Progenitor cell of endocrine pancreas (in vitro differentiated cells): ENCODE data around the gene CYFIP1. TPM values are rescaled to one million over a fixed set of nuclear protein-coding genes. Genes with fewer than 3 reads are reported as not detected.

Experiments used
- DNase-seq: peaks from one replicate; pipeline ENCODE4 v3.0.0; 2021; ENCODE audit warnings: low spot score; ENCODE audit not compliant: unreplicated experiment
- H3K27ac Mint-ChIP-seq: 2 replicates; pipeline ENCODE4 v1.8.0; 2021; ENCODE audit warnings: mild to moderate bottlenecking, moderate library complexity, mixed read lengths
- H3K27me3 Mint-ChIP-seq: 2 replicates; pipeline ENCODE4 v1.8.0; 2021; ENCODE audit warnings: mixed read lengths
- H3K36me3 Mint-ChIP-seq: 2 replicates; pipeline ENCODE4 v1.8.0; 2022; ENCODE audit warnings: mixed read lengths; ENCODE audit not compliant: insufficient read depth
- H3K4me1 Mint-ChIP-seq: 2 replicates; pipeline ENCODE4 v1.8.0; 2021; ENCODE audit warnings: low read depth, mixed read lengths
- H3K4me3 Mint-ChIP-seq: 2 replicates; pipeline ENCODE4 v1.8.0; 2021; ENCODE audit warnings: low read depth, mild to moderate bottlenecking, moderate library complexity, mixed read lengths
- H3K9me3 Mint-ChIP-seq: 2 replicates; pipeline ENCODE4 v1.8.0; 2021; ENCODE audit warnings: low read depth, mixed read lengths
- total RNA-seq: library from RNA; stranded (reverse); gene quantifications from 2 replicates; pipeline ENCODE4 v1.2.1, GENCODE V29; 2021
- TF ChIP-seq, protein P1 (sequence below): fragments of 200-600 bp; sonication (generic); IDR thresholded peaks from one replicate; pipeline ENCODE4 v1.5.0; 2021; ENCODE audit warnings: antibody characterized with exemption, mild to moderate bottlenecking; ENCODE audit not compliant: unreplicated experiment

The CYFIP1 gene
- total RNA-seq, 1 donor from 2014 or later = 175 TPM

DNA sequence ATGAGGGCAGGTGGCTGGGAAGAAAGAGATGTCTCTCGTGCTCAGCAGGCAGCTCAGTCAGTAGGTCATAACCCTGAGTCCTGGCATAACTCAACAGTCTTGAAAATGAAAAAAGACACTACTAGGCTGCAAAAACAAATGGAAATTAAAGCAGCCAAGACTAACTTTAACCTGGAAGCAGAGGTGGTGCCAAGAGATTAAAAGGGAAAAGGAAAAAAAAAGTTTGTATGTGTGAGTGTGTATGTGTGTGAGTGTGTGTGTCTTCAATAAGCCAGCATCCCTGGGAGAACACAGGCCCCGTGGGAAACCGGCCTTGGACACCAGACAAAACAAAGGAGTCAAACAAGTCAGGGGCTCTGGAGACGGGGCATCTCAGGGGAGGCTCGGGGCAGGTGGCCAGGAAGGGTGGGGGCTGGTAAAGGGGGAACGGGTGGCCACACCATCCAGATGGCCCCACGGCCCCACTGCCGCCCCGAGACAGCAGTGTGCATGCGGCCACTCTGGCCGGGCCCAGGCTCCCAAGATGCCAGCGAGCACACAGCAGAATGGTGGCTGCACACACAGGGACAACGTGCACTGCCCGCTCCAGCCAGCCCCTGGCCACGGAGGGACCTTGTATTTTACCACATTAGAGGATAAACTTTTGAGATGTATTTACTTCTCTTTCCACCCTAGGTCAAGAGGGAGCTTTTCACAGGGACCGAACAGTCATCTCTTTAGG is 23.8 kb downstream of the CYFIP1 start:
- TF ChIP-seq, protein P1, sequence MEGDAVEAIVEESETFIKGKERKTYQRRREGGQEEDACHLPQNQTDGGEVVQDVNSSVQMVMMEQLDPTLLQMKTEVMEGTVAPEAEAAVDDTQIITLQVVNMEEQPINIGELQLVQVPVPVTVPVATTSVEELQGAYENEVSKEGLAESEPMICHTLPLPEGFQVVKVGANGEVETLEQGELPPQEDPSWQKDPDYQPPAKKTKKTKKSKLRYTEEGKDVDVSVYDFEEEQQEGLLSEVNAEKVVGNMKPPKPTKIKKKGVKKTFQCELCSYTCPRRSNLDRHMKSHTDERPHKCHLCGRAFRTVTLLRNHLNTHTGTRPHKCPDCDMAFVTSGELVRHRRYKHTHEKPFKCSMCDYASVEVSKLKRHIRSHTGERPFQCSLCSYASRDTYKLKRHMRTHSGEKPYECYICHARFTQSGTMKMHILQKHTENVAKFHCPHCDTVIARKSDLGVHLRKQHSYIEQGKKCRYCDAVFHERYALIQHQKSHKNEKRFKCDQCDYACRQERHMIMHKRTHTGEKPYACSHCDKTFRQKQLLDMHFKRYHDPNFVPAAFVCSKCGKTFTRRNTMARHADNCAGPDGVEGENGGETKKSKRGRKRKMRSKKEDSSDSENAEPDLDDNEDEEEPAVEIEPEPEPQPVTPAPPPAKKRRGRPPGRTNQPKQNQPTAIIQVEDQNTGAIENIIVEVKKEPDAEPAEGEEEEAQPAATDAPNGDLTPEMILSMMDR = no peak
- H3K27ac Mint-ChIP-seq = peak overlapping the region; percentile 71
- H3K4me3 Mint-ChIP-seq = no peak overlapping the region
- H3K9me3 Mint-ChIP-seq = no peaks in the 10 kb centered on the region
- no peak for DNase-seq
- no peaks in the 10 kb centered on the region for H3K27me3 Mint-ChIP-seq
- peaks cover 29% of the 10 kb centered on the region for H3K4me1 Mint-ChIP-seq
- H3K36me3 Mint-ChIP-seq = peaks cover 3% of the 10 kb centered on the region

DNA sequence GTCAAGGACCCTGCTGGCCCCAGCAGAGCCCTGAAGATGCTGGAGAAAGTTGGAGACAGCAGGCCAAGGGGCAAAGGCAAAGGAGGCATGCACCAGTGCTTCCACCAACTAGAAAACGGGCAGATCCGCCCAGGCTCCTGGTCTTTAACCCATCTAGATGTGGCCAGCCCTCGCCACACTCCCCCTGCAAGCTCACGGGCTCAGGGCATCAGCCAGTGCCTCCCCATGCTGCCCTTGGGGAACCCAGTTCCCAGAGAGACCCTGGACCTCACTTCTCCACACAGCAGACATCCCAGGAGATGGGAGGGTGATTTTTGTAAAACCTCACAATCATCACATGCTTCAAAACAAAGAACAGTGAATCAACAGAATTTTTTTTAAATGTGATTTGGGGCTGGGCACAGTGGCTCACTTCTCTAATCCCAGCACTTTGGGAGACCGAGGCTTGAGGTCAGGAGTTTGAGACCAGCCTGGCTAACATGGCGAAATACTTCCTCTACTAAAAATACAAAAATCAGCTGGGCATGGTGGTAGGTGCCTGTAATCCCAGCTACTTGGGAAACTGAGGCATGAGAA is 24.5 kb downstream of the CYFIP1 start:
- peak overlapping the region; percentile 71 for H3K27ac Mint-ChIP-seq
- H3K9me3 Mint-ChIP-seq = no peaks in the 10 kb centered on the region
- no peak overlapping the region for H3K4me3 Mint-ChIP-seq
- no peaks in the 10 kb centered on the region for H3K27me3 Mint-ChIP-seq
- peaks cover 3% of the 10 kb centered on the region for H3K36me3 Mint-ChIP-seq
- no peak for DNase-seq
- H3K4me1 Mint-ChIP-seq = peaks cover 27% of the 10 kb centered on the region
- TF ChIP-seq, protein P1 = no peak

DNA sequence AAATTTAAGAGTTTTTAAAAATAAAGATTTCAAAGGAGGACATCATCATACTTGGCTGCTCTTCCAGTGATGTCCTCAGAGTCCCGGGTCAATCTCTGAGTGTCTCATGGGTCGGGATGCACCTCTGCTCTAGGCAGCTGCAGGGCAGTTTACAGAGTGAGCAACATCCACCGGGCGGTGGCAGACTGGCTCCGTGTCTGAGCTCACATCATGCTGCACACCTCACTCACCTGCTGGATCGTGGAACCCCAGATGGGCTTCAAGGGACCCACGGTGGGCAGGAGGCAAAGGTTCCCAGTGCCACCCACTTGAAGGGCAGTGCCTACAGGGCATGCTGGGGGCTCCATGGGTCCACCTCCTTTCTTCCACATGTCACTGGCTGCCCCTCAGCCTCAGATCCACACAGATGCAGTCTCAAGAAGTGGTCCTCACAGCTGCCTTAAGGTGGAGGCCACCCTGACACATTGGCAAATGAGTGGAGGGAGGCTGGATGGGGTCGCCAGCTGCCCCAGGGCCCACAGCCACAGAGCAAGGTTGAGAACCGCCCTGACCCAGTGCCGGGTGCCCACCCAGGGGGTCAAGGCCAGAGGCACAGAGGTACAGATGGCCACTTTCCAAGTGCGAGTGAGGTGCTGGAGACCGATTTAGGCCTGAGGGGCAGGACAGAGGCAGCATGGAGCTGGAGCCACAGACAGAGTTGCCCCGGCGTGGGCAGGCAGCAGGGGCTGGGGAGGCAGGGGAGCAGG is 25.2 kb downstream of the CYFIP1 start:
- no peaks in the 10 kb centered on the region for H3K9me3 Mint-ChIP-seq
- H3K4me1 Mint-ChIP-seq = peaks cover 24% of the 10 kb centered on the region
- H3K27me3 Mint-ChIP-seq = no peaks in the 10 kb centered on the region
- no peak overlapping the region for H3K27ac Mint-ChIP-seq
- no peak overlapping the region for H3K4me3 Mint-ChIP-seq
- H3K36me3 Mint-ChIP-seq = peaks cover 3% of the 10 kb centered on the region
- DNase-seq = no peak
- TF ChIP-seq, protein P1 = no peak

DNA sequence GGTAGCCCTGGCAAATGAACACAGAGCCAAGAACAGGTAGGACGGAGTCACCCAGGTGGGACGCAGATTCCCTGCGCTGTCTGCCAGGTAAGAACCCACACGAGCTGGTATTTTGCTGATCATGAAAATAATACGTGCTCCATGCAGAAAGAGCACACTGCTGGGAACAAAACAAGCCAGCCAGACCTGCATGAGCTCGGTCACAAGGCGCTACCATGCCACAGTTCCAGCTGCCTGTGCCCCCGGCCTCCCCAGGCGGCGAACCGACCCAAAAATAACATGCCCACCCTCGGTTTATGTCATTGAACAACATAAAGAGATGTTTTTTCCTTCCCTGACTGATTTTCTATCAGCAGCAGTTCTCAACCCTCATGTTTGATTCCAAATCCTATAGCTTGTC is 25.8 kb downstream of the CYFIP1 start:
- DNase-seq = no peak
- H3K4me3 Mint-ChIP-seq = no peak overlapping the region
- no peak overlapping the region for H3K27ac Mint-ChIP-seq
- TF ChIP-seq, protein P1 = no peak
- peaks cover 24% of the 10 kb centered on the region for H3K4me1 Mint-ChIP-seq
- no peaks in the 10 kb centered on the region for H3K27me3 Mint-ChIP-seq
- peaks cover 3% of the 10 kb centered on the region for H3K36me3 Mint-ChIP-seq
- H3K9me3 Mint-ChIP-seq = no peaks in the 10 kb centered on the region

DNA sequence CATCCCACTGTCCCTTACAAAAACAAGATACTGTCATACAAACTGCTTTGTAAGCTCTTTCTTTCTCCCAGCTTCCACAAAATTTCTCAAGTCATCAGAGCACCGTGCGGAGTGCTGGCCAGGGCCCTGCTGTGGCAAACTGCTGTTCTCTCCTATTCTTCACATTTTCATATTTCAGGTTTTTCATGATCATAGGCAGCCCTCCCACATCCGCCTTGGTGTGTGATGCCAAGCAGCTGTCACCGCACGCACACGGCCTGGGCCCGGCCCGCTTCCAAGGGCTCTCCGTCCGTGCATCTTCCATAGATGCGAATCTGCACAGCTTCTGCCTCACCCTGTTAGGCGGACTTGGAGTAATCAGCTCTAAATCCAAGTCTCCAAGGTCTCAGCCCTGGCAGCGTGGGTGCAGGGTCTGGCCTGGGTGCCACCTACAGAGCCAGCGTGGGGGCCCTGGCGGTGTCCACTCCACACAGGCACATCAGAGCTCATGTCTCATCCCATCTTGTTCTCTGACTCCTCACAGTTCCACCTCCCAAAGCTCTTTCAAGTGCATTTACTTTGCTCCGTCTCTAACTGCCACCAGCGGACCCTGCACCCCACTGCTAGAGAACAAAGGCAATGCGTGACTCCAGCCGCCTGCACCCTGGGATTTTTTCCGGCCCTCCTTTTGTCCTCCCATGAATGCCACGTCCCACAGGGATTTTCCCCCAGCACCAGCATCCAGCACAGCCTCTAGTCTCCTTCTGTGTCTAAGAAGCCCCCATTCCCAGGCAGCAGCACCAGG is 27.2 kb downstream of the CYFIP1 start:
- Mint-ChIP-seq H3K9me3 (no peaks in the 10 kb centered on the region), H3K4me1 (peaks cover 33% of the 10 kb centered on the region), H3K36me3 (peaks cover 3% of the 10 kb centered on the region), H3K27ac (peak overlapping the region; percentile 75), H3K4me3 (no peak overlapping the region), H3K27me3 (no peaks in the 10 kb centered on the region)
- DNase-seq = no peak
- TF ChIP-seq, protein P1 = no peak
